Activated CD4-positive, alpha-beta T cell treated with anti-CD3 and anti-CD28 coated beads, Interleukin-2, amount 50 U/mL, for 16 hours (primary cell): Measurements from ENCODE around the gene MIGA1.
"Not testable (repeated sequence)": the region's sequence is repeated elsewhere in the genome, so short reads cannot be mapped to it uniquely, and the experiment has no call there.

Experiments
- DNase-seq: peaks from one replicate; pipeline ENCODE4 v3.0.0-alpha.2; 2020

Gene MIGA1

DNA sequence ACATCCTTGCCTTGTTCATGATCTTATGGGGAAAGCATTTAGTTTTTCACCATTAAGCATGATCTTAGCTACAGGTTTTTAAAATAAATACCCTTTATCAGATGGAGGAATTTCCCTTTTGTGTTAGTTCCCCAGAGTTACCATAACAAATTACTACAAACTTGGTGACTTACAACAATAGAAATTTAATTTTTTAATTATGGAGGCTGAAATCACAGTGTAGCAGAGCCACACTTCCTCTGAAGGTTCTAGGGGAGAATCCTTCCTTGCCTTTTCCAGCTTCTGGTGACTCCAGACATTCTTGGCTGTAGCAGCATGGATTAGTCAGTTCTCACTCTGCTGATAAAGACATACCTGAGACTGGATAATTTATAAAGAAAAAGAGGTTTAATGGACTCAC, 18.5 kb downstream of the MIGA1 start:
- no peak for DNase-seq

DNA sequence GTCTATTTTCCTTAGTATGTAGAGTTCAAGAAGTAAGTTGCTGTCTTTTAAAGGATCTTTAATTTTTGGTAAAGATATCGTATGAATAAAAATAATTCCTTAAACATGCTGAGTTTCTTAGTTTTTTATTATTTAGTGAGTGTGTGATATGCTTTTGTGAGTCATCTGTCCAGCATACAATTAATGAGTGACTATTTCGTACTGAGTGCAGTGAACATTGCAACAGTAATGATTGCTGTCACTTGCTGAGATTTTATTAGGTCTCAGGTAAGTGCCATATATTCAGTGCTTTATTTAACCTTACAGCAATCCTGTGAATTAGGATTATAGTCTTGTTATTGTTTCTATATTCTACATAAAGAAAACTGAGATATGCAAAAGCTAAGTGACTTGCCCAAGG, 22.6 kb downstream of the MIGA1 start:
- no peak for DNase-seq

- no peak for DNase-seq
Observed at GRCh38 chr1:77803371-77803770, 23.9 kb downstream of the MIGA1 start.

DNA sequence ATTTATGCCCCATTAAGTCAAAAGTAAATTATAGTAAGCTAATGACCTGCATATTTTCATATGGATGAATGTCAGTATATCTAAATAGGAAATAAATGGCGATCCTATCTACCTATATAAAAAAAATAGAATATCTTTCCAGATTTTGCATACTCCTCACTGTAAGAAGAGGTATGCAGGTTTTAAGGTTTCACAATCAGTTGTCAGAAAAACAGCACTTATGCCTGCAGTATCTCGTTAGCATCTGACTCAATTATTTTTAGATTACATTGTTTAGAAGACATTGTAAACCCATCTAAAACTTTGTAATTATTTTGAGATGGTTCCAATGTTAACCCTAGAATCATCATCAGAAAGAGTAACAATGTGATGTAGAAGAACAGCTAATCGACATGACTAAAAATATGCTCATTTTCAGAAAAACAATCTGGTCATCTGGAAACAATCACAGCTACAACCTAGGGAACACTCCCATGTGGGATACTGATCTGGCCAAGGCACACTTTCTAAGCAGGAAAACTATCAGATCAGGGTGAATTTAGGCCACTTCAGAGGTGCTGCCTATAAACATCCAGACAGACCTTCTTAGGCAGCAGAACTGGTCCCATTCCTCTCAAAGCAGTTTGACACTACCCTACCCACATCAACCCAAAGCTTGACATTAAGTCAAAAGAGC, 30.5 kb downstream of the MIGA1 start:
- DNase-seq: not testable (repeated sequence)

GRCh38 chr1:77811589-77811988, 32.1 kb downstream of the MIGA1 start:
- DNase-seq: not testable (repeated sequence)

DNA sequence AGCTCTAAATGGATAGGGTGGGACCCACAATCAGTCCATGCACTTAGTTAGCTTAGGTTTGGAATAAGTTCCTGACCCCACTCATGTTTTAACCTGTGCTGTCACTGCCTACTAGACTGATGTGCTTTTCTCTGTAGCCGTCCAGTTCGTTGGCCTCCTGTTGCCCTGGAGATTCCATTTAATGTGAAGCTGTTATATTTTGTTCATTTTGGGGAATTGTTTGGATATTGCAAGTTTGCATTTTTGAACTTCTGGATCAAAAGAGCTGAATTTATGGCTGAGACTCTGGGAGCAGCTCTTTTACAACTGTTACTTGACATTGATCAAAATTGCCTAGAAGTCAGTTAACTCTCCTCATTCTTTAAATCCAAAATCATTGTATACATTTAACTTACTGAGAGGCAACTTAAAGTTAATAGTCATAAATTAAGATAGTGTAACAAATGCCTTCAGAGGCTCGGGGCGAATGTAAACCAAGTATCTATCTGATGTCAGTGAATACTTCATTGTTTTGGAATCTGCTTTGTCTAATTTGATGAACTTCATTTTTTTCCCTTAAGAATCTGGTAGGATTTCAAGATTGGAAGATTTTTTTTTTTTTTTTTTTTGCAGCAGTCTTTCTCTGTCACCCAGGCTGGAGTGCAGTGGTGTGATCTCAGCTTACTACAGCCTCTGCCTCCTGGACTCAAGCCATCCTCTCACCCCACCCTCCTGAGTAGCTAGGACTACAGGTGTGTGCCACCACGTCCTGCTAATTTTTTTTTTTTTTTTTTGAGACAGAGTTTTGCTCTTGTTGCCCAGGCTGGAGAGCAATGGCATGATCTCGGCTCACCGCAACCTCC, 38.1 kb downstream of the MIGA1 start:
- no peak for DNase-seq

DNA sequence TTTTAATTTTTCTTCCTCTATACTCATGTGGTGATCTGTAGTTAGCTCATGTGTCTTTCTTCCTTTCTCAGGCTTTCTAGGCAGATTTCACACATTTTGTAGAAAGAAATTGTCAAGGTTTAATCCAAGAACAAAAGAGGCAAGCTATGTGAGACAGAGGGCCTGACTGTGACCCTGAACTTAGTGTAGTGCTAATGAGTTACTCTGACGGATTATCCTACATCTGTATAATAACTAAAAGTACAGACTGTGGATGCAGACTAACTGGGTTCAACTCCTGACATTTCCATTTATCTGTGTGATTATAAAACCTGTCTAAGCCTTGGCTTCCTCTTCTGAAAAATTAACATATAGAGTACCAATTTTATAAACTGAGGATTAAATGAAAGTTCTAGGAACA, 40.7 kb downstream of the MIGA1 start:
- no peak for DNase-seq

DNA sequence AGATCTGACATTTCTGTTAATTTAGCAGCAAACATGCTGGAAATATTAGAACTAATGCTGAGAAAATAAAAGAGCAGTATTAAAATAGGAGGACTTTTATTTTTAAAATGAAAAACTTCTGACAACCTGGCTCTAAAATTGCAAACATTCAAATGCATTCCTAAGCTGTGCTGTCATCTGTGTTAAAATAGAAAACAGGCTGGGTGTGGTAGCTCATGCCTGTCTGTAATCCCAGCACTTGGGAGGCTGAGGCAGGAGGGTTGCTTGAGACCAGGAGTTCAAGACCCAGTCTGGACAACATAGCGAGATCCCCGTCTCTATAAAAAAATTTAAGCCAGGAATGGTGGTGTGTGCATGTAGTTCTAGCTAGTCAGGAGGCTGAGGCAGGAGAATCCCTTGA, 44.6 kb downstream of the MIGA1 start:
- no peak for DNase-seq

- DNase-seq: no peak
Observed at GRCh38 chr1:77824694-77825093, 45.2 kb downstream of the MIGA1 start.

DNA sequence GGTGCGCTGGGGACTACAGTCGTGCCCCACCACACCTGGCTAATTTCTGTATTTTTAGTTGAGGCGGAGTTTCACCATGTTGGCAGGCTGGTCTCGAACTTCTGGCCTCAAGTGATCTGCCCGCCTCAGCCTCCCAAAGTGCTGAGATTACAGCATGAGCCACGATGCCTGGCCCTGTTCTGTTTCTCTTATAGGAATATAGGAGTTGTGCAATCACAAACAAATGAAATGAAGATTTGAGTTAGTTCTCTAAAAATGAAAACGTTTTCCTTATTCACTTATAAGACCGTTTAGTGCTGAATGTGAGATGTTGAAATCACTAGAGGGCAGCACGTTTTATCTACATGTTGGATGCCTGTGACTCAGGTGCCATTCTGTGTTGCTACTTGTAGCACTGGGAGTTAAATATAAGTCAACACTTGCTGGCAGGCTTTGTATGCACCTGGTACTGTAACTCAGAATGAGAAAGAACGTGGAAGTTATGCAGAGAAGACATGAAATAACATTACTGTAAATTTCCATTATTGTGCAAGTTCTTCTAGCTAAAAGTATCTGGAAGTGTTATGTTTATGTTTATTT, 45.8 kb downstream of the MIGA1 start:
- DNase-seq: peak; percentile 17

GRCh38 chr1:77826851-77827250, 47.4 kb downstream of the MIGA1 start:
- not testable (repeated sequence) for DNase-seq

DNA sequence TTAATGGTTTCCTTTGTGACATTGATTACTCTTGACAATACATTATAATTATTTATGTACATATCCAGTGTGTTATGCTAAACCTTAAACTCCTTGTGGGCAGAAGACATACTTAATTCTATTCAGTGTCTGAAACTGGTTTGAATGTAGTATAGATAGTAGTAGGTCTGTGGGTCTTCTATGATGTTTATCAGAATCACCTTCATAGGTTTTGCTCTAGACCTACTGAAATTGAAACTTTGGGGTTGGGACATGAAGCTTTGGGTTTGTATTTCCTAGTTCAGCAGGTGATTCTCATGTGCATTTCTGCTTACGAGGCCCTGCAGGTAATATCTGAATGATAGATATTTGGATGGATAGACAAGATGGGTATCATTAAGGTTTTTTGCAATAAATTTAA, 48.6 kb downstream of the MIGA1 start:
- no peak for DNase-seq

DNA sequence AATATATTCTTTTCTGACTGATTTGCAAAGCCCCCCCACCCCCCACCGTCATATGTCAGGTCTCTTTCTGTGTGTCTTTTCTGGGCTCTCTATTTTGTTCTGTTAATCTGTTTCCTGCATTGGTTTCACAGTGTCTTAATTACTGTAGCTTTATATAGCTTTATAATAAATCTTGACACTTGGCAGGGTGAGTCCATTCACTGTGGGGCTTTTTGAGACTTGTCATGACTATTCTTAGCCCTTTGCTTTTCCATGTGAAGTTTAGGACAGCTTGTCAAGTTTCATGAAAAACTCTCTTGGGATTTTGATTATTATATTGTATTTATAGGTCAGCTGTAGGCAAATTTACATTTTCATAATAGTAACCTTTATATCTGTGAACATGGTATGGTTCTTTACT, 50.4 kb downstream of the MIGA1 start:
- DNase-seq: no peak

GRCh38 chr1:77830946-77831345, 51.5 kb downstream of the MIGA1 start:
- no peak for DNase-seq

DNA sequence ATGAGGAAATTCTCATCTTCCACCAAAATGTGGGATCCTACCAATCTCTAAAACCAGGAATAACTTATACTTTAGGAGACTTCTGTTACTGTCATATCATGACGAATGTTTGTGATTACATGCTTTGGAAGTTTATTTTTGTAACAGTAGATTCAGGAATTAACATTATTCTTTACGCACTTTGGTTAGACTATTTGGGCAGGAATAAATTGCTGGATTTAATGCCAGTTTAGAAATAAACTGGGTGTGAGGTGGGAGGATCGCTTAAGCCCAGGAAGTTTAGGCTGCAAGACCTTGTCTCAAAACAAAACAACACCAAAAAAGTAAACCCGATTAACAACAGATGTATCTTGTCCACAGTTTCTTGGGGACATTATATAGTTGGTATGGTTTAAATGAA, 52.1 kb downstream of the MIGA1 start:
- no peak for DNase-seq

DNA sequence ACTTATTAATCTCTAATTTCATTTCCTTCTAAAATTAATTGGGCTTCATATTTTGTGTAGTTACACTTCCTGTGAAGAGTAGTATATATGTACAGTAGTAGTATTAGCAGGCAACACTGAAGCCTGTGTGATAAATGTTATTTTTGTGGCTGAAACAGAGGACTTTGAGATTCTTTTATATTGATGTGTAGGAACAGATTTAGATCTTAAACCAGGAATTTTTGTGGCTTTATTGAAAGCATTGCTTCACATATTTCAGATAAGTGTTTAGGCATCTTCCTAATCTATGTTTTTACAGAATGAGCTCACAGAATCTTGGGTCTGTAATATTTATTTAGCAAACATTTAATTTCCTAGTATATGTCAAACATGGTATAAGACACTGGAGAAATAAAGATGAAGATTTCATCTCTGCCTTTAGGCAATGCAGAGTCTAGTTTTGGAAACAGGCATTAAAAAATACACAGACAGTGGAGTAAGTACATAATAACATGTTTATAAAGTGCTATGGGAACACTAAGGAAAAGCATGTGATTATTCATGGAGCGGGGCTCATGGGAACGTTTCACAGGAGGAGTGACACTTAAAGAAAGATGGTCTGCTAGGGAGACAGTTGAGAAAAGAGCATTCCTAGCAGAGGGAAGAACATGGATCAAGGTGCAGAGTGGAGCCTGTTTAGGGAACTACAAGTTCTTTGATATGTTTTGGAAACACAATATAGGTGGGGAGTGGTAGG, 52.7 kb downstream of the MIGA1 start:
- no peak for DNase-seq

GRCh38 chr1:77832901-77833300, 53.5 kb downstream of the MIGA1 start:
- DNase-seq: no peak

GRCh38 chr1:77833521-77834100, 54.2 kb downstream of the MIGA1 start:
- no peak for DNase-seq

DNA sequence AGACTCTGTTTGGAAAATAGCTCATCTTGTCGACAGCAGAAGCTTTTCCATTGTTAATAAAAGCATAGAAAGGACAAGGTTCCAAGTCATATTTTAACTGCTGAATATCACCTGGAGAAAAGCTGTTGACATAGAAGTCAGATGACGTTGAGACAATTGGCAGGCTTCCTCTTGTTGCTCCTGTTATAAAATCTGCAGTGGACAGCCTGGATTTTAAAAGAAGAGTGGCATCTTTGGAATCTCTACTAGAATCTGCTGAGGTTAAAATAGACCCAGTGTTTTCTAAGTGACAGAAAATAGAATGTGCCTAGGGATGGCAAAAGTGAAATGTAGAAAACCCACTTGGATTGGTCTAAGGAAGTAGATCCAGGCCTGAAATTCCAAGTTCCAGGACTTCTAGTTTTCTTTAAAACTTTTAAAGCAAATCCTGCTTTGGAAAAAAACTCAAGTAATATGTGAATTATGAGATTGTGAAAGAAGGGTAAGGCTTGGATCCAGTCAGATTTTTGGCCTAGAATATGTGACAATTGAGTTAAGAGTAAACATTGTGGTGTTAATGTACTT, 55.4 kb downstream of the MIGA1 start:
- no peak for DNase-seq

DNA sequence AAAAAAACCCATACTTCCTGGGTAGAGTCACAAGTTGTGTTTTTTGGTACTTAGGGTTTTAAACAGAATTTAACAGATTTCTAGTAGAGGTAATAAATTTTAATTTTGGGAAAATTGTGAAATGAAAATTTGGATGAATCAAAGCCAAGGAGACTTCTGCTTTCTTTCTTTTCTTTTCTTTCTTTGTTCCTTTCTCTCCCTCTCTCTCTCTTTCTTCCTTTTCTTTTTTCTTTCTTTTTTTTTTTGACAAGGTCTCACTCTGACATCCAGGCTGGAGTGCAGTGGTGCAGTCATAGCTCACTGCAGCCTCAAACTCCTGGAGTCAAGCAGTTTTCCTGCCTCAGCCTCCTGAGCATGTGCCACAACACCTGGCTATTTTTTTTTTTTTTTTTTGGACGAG, 62.1 kb downstream of the MIGA1 start:
- DNase-seq: no peak

DNA sequence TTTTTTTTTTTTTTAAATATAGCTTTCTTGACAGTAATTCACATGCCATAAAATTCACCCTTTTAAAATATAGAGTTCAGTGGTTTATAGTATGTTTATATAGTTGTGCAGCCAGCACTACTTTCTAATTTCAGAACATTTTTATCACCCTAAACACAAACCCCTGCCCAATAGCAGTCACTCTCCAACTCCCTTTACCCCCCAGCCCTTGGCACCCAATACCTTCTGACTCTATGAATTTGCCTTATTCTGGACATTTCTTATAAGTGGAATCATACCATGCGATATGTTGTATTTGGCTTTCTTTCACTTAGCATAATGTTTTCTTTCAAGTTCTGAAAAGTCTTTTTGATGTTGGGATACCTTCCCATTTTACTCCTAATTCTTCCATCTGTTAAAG, 66.5 kb downstream of the MIGA1 start:
- no peak for DNase-seq

GRCh38 chr1:77846966-77847365, 67.5 kb downstream of the MIGA1 start:
- DNase-seq: no peak

GRCh38 chr1:77847621-77848080, 68.2 kb downstream of the MIGA1 start:
- no peak for DNase-seq
